ENCODE results near the gene ST6GALNAC3. TPM values are rescaled to one million over a fixed set of nuclear protein-coding genes. Genes with fewer than 3 reads are reported as not detected.

The ST6GALNAC3 gene
- total RNA-seq, 2 experiments from 2014 or later, result 0.50 to 1.2 TPM

DNA sequence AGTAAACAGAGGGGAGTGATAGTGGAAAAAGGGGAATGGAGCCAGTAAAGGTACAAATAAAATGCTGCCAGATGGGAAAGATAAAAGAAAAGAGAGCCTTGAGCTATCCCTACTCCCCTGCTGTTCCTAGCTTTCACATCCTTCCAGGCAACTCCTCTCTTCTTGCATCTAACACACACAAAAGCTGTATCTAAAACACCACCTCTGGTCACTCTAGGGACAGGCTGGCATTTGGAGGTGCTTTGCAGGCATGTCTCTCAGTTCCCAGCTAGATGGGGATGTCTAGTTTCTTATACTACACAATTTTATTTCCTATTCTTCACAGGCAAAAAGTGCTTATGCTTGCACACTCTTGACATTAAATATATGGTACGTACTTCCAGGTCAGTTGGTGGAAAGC, 607.6 kb downstream of the ST6GALNAC3 start:
- ChIA-PET CTCF (ENCODE audit: unreplicated experiment) (no interaction called here), POLR2A (interaction anchor here (0.5 kb wide), 1 partner anchor 649 kb away, joined by 3 read pairs; no protein-coding TSS in a partner anchor)
- no peak overlapping the region for H2AFZ ChIP-seq (ENCODE audit: low read length)
- H3K79me2 ChIP-seq (ENCODE audit: insufficient read depth, low read depth, low read length), result no peaks in the 10 kb centered on the region
- H4K20me1 ChIP-seq (ENCODE audit: insufficient read depth, low read length), result no peaks in the 10 kb centered on the region
- H3K4me1 ChIP-seq (ENCODE audit: insufficient read depth, low read length, poor library complexity, severe bottlenecking), result no peaks in the 10 kb centered on the region
- no peak overlapping the region for H3K4me3 ChIP-seq (ENCODE audit: low read depth, low read length, poor library complexity, severe bottlenecking)
- intact Hi-C loops (cut with micrococcal nuclease; ENCODE audit: unreplicated experiment), result no loop called here
- no peaks in the 10 kb centered on the region for H3K36me3 ChIP-seq (ENCODE audit: insufficient read depth, low read length)
- DNase-seq (ENCODE audit: low spot score), result no peak
- no peaks in the 10 kb centered on the region for H3K9me3 ChIP-seq (ENCODE audit: low read length)
- no peak overlapping the region for H3K4me2 ChIP-seq (ENCODE audit: low read length)
- no TSS peak for BruUV-seq (replicated peaks)
- H3K9me2 ChIP-seq (ENCODE audit: insufficient read depth, low read length), result no peaks in the 10 kb centered on the region
- H3K27ac ChIP-seq (ENCODE audit: low read depth, low read length, poor library complexity, severe bottlenecking), result no peak overlapping the region
- no peak for TF ChIP-seq EZH2phosphoT487 (IDR thresholded peaks at IDR 0.05; ENCODE audit: borderline replicate concordance, low read depth, low read length)
- TF ChIP-seq, protein P1, sequence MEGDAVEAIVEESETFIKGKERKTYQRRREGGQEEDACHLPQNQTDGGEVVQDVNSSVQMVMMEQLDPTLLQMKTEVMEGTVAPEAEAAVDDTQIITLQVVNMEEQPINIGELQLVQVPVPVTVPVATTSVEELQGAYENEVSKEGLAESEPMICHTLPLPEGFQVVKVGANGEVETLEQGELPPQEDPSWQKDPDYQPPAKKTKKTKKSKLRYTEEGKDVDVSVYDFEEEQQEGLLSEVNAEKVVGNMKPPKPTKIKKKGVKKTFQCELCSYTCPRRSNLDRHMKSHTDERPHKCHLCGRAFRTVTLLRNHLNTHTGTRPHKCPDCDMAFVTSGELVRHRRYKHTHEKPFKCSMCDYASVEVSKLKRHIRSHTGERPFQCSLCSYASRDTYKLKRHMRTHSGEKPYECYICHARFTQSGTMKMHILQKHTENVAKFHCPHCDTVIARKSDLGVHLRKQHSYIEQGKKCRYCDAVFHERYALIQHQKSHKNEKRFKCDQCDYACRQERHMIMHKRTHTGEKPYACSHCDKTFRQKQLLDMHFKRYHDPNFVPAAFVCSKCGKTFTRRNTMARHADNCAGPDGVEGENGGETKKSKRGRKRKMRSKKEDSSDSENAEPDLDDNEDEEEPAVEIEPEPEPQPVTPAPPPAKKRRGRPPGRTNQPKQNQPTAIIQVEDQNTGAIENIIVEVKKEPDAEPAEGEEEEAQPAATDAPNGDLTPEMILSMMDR (conservative IDR thresholded peaks at IDR 0.05; ENCODE audit: low read length), result no peak

Other genes starting within 250 kb of the ST6GALNAC3 start
- not detected in 2 replicates for gene ASB17, start 142.3 kb upstream of the ST6GALNAC3 start, total RNA-seq (2014; rRNA removed; shearing (Covaris generic))
- gene ASB17, start 142.3 kb upstream of the ST6GALNAC3 start, total RNA-seq (2022), result not detected in 2 replicates

Data from OCI-LY7 (cell line).